GM03348 (cell line): ENCODE data around the gene NUDCD3.
A peak's percentile ranks its signal among the peaks of the same experiment; 100 is the strongest.

Experiments
- DNase-seq: peaks from one replicate; pipeline ENCODE4 v3.0.0; 2012; ENCODE audit warnings: low spot score

NUDCD3 gene

DNA sequence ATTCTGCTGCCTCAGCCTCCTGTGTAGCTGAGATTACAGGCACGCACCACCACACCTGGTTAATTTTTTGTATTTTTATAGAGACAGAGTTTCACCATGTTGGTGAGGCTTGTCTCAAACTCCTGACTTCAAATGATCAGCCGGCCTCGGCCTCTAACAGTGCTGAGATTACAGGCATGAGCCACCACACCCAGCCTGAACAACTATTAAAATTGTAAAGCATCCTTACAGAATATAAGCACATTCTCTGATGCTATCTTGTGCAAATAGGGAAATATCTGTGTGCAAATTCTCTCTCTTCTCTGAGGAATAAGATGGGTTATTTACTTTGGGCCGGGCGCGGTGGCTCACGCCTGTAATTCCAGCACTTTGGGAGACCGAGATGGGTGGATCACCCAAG is 12.5 kb downstream of the NUDCD3 start:
- DNase-seq: no peak

DNA sequence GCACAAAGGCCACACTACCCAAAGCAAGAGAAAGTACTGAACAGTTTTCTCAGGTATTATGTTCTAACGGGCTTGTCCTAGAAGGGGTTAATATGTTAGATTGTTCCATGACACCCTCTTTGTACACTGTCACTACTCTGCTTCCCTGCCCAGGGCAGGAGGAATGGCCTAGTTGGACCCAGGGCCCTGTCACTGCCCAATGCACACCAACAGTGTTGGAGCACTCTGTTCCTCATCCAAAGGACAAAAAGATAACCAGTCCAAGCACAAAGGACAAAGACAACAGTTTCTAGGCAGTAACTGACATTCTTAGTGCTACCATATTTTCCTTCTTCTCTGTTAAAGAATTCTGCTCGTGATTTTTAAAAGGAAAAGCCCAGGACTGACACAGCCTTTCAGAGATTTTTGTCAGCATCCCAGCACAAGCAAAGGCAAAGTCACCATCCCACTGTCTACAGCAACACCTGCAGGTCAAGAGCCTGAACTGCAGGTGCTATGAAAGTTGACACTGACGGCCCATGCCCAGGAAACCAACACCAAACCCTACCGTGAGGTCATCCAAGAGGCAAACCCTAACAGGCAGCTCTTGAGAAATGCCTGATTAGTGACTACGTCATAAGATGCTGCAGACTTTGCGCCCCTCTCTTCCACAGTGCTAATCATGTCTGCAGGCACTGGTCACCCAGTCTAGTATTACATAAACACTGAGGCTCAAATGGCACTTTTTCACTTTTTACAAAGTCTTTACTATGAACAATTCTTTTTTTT is 13.2 kb downstream of the NUDCD3 start:
- peak; percentile 84 for DNase-seq

- DNase-seq: no peak
These were observed 14.1 kb downstream of the NUDCD3 start for GRCh38 chr7:44476313-44476712.

DNA sequence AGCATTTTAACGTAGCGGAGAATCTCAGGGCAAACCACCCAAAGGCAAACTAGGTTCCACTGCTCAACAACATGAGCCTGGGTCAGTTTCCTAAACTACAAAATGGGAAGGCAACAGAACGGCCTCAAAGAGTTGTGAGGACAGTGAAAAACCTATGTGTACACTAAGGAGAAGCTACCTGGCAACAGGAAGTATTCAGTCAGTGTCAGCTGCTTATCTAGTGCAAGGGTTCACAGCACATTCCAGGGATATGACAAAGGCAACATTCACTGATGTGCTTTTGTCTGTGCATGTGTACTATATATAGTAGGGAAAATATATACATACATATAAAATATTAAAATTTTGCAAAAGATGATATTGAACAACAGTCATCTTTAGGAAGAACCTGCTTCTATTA is 17.2 kb downstream of the NUDCD3 start:
- DNase-seq: no peak

- no peak for DNase-seq
These were observed 17.6 kb downstream of the NUDCD3 start for GRCh38 chr7:44472843-44473242.

GRCh38 chr7:44471850-44472249 is 18.6 kb downstream of the NUDCD3 start:
- DNase-seq: no peak

DNA sequence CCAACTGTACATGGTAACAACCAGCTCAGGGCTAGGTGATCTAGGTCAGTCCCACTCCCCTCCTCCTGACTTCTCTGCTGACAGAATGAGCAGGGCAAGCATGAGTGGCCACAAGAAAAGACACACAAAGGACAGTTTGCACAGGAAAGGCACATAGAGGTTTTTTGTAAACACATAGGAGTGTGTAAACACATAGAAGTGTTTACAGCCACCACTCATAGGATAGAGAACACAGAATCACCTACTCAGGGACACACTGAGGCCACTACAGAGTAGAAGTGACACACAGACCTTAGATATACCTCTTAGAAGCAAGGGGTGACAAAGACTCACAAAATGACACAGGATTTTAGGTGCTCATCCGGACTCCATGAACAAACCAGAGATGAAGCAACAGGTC is 19.0 kb downstream of the NUDCD3 start:
- no peak for DNase-seq

DNA sequence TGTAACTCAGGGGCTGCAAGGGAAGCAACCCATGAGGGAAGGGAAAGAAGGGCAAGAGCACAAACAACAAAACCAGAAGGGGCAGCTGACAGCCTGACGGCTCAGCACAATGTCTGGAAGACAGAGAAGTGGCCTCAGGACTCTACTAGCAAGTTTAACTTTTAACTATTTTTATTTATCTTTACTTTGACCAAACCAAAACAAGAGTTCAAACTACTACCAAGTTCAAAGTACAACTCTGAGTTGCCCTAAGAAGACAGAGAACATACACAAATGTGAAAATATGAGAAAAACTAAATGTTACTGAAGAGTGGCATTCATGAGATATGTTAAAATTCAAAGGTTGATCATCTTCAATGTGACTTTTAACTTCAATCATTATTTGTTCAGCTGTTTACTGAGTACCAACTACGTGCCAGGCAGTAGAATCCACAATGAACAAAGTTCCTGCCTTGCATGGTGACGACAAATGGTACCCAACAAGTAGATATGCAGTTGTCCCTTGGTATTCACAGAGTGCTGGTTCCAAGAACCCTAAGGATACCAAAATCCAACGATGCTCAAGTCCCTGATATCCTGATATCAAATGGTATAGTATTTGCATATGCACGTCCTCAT is 19.7 kb downstream of the NUDCD3 start:
- DNase-seq: no peak

- DNase-seq: no peak
These were observed 20.4 kb downstream of the NUDCD3 start for GRCh38 chr7:44470135-44470479.

DNA sequence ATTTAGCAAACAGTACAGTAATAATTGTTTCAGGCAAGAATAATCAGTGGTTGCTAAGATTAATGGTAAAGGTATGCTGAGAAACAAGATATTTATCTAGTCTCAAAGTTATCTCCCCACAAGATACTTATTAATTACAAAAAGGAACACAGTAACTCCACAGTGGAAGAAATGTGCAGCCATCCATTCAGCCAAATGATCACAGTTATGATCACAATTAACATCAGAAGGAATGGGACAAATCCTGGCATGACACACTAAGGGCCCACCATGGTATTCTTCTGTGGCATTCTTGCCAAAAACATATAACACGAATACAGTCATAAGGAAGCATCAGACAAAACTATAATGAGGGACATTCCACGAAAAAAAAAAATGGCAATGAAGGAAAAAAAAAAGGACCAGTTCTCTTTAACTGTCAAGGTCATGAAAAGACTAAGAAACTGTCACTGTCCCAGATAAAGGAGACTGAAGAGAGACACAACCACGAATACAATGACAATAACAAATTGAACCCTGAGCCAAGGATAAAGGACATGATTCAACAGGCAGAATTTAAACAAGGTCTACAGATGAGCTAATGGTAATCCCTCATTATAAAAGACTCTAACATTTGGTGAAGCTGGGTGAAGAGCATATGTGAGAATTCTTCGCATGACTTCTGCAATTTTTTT is 20.9 kb downstream of the NUDCD3 start:
- DNase-seq: no peak

DNA sequence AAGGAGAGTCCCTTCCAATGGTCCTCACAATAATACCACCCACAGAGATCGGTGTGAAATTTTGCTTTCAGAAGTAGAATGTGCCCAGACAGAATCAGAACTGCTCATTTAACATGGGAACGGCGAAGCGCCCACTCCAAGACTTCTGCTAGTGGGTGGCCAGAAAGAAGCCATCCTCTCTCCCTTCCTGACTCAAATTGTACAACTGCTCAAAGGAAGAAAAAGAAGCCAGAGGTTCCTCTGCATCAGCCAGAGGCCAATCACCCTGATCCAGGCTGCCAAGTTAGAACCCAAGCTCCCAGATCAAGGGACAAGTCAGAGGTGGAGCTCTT is 23.3 kb downstream of the NUDCD3 start:
- no peak for DNase-seq

DNA sequence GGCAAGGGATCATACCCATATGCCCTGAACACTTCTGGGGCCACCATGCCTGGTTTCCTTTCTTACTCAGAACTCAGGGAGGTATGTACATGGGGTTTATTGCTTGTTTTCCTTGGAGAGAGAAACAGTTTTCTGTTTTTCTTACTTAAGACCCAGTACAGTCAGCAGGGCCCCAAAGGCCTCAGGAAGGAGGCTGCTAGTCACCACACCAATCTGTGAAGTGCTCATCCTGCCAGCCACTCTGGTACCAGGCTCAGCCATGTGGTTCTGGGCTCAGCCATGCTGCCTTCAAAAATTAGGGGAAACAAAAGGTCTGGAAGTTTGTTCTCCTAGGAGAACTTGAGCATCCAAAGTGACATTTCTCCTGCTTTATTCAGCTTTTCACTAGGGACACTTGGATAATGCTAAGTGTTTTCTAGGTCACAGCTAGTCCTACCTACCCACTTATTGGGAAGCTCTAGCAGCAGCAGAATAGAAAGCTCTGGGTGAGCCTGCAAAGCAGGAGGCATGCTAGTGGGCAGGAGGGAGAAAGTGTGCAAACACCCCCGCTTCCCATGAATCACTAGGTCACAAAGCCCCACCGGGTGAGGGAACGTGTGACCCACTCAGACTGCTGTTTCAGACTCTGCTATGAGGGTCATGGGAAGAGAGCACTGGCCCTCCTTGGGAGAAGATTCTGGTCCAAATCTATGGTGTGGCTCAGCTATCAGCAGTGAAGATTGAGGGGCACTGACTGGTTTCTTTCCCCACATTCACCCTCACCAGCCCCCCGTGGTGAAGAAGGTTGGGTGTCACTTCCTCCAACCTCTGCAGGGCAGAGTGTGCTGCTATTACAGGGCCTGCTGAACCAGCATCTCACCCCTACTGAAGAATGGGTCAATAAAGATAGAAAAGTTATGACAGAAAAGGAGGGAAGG is 23.9 kb downstream of the NUDCD3 start:
- peak; percentile 24 for DNase-seq

DNA sequence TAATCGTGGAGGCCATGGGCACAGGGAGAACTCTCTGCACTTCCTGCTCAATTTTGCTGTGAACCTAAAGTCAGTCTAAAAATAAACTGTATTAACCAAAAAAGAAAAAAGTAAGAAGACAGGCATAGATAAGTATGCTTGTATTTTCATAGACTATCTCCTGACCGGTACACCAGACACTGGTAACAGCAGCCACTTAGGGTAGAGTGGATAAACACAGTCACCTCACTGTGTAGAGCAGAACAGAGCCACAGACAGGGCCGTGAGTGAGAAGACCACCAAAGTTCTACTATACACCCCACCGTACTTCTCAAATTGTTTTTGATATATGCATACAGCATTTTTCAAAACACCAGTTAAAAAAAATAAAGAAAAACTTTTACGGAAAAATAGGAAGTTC is 25.0 kb downstream of the NUDCD3 start:
- DNase-seq: no peak

DNA sequence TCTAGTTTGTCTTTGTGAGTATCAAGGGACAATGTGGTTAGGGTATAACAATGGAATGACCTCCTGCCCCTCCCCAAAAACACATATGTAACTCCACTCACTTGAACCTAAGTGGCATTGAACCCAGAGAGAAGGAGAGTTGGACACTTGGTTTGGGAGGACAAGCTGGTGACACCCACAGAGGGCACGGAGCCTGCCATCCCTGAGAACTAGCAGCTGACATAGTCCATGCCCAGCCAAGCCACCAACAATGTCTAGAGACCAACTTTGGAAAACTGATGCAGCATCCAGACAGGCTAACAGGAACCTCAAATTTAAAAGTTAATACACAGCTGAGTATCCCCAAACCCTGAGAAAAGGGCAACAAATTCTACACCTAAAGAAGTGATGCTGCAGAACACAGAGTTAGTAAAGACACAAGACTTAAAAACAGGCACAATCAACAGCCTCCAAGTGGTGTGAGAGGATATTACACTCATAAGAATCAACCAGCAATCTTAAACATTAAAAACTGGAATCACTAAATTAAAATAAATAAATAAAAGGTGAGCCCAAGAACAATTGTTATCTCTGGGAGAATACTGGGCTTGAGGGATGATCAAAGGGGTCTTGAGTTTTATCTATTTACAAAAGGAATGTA is 27.2 kb downstream of the NUDCD3 start:
- DNase-seq: peak; percentile 37

DNA sequence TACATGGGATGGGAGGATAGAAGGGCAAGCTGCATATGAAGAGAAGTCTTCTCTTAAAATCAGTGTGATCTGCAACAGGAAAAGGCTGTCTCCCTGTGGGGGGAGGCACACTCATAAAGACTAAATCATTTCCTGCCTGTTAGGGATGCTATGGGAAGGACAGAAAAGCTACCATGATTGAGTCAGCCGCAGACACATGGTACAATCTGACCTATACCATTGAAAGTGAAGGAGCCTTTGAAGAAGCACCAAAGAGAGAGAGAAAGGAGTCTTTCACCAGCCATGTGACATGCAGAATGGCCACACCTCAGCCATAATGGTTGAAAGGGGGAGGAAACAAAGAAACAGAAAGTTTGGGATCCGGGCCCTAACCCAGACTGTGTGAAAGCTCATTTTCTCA is 29.1 kb downstream of the NUDCD3 start:
- DNase-seq: peak; percentile 51

GRCh38 chr7:44460325-44460724 is 30.1 kb downstream of the NUDCD3 start:
- DNase-seq: no peak

DNA sequence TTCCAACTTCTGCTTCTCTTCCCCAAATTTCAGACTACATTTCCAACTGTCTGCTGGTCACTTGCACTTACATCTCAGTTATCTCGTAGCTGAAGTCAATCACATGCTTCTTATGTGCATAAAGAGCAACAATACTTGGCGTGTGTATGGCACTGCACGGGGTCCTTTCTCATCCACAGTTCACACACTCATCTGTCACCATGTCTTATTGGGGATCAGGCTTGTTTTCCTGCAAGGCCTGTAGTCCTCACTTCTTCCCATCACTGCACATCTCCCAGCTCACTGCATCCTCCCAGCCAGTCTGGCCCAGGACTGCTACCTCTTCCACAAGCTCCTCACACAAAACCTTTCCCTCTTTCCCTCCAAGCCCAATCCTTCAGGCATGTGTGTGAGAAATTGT is 35.3 kb downstream of the NUDCD3 start:
- DNase-seq: no peak

- no peak for DNase-seq
These were observed 36.1 kb downstream of the NUDCD3 start for GRCh38 chr7:44454348-44454747.

DNA sequence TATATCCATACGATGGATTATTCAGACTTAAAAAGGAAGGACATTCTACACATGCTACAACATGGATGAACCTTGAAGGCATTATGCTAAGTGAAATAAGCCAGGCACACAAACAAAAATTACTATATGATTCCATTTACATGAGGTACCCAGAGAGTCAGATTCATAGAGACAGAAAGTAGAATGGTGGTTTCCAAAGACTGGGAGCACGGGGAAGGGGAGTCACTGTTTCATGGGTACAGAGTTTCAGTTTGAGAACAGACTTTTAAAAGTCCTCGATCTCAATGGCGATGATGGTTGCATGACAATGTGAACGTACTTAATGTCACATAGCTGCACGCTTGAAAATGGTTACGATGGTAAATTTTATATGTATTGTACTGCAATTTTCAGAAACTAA is 39.3 kb downstream of the NUDCD3 start:
- no peak for DNase-seq

DNA sequence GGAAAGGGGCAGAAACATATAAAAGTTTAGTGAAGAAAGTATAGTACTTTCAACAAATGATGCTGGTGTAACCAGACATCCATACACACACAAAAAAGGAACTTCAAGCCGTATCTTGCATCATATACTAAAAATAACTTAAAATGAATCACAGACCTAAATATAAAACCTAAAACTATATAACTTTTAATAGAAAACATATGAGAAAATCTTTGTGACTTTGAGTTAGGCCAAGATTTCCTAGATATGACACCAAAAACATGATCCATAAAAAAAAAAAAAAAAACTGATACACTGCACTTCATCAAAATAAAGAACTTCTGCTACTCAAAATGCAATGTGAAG is 40.9 kb downstream of the NUDCD3 start:
- DNase-seq: peak; percentile 32

DNA sequence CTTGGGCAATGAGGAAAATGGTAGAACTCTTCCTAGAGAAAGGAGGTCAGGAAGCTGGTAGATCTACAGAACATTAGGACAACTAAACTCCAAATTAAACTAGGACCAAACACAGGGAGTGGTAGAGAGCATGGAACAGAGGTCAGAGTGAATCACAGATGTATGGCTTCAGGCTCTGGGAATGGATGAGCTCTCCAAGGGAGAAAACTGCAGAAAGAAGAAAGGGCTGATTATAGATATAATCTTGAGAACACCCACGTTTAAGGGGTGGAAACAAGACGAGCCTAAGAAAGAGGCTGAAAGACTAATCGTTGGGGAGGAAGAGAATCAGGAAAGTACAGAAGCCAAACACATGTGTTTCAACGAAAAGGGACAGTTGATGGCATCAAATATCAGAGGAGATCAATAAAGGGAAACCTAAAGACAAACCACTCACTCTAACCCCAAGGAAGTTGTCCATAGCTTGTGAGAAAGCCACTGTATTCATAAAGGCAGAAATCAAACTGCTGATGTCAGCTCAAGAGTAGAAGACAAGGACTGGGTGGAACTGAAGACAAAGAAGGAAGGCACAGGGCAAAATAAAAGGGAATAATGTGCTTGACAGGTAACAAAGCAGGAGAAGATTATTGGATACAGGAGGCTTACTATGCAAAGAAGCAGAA is 41.4 kb downstream of the NUDCD3 start:
- peak; percentile 27 for DNase-seq
